ENCODE measurements around the gene LRRC47. TPM values are rescaled to one million over a fixed set of nuclear protein-coding genes. Genes with fewer than 3 reads are reported as not detected.

LRRC47 gene
- total and polyA plus RNA-seq, 7 donors = 44.3 to 126 (median 93.9) TPM

- Histone ChIP-seq H3K4me1 (peaks cover 5% of the 10 kb centered on the region), H3K27me3 (ENCODE audit: insufficient read depth in 3 of 3, low read length in 2 of 3) (no peaks in the 10 kb centered on the region), H3K9me3 (no peaks in the 10 kb centered on the region), H3K4me3 (no peak overlapping the region), H3K36me3 (ENCODE audit: insufficient read depth in 1 of 2, low read depth in 1 of 2) (peaks cover 2 to 62% of the 10 kb centered on the region in 2 donors), H3K27ac (no peak overlapping the region)
- ATAC-seq (no peak), DNase-seq (no peak)
- intact Hi-C loops (cut with DNase I) = no loop called here
- TF ChIP-seq CTCF (IDR thresholded peaks at IDR 0.05) = no peak
- WGBS, 3 donors = 91 to 92% (median 91%) methylated on average over 45 of the region's 45 CpGs
Measured at GRCh38 chr1:3786468-3787348, 9.6 kb downstream of the LRRC47 start.

GRCh38 chr1:3785456-3786157 is 10.7 kb downstream of the LRRC47 start:
- 83% methylated on average over 13 to 14 of the region's 14 CpGs for WGBS, 3 donors
- Histone ChIP-seq H3K9me3 (no peaks in the 10 kb centered on the region), H3K4me1 (peaks cover 5% of the 10 kb centered on the region), H3K4me3 (no peak overlapping the region), H3K36me3 (ENCODE audit: insufficient read depth in 1 of 2, low read depth in 1 of 2) (peaks cover 2 to 73% of the 10 kb centered on the region in 2 donors), H3K27ac (no peak overlapping the region), H3K27me3 (ENCODE audit: insufficient read depth in 3 of 3, low read length in 2 of 3) (no peaks in the 10 kb centered on the region)
- no peak for DNase-seq
- TF ChIP-seq CTCF (IDR thresholded peaks at IDR 0.05) = peak; percentile 15
- no peak for ATAC-seq
- intact Hi-C loops (cut with DNase I) = no loop called here

GRCh38 chr1:3785045-3785444 is 11.3 kb downstream of the LRRC47 start:
- no peak overlapping the region for H3K27ac ChIP-seq
- no peaks in the 10 kb centered on the region for H3K9me3 ChIP-seq
- no peak overlapping the region for H3K4me3 ChIP-seq
- ATAC-seq (peak in 1 of 4 donors; percentile 27), DNase-seq (peak in 1 of 2 donors; percentile 37)
- WGBS, 3 donors = 59 to 65% (median 65%) methylated on average over 13 of the region's 13 CpGs
- peaks cover 2 to 79% of the 10 kb centered on the region in 2 donors for H3K36me3 ChIP-seq (ENCODE audit: insufficient read depth in 1 of 2, low read depth in 1 of 2)
- no peaks in the 10 kb centered on the region for H3K27me3 ChIP-seq (ENCODE audit: insufficient read depth in 3 of 3, low read length in 2 of 3)
- H3K4me1 ChIP-seq = no peaks in the 10 kb centered on the region
- intact Hi-C loops (cut with DNase I) = no loop called here
- TF ChIP-seq CTCF (IDR thresholded peaks at IDR 0.05) = no peak

- WGBS, 3 donors = 87 to 92% (median 89%) methylated on average over 30 of the region's 30 CpGs
- ATAC-seq = no peak
- H3K4me1 ChIP-seq = no peaks in the 10 kb centered on the region
- H3K27ac ChIP-seq = no peak overlapping the region
- H3K4me3 ChIP-seq = no peak overlapping the region
- H3K27me3 ChIP-seq (ENCODE audit: insufficient read depth in 3 of 3, low read length in 2 of 3) = no peaks in the 10 kb centered on the region
- no peak for DNase-seq
- TF ChIP-seq CTCF (IDR thresholded peaks at IDR 0.05) = no peak
- intact Hi-C loops (cut with DNase I) = no loop called here
- no peaks in the 10 kb centered on the region for H3K9me3 ChIP-seq
- peaks cover 2 to 91% of the 10 kb centered on the region in 2 donors for H3K36me3 ChIP-seq (ENCODE audit: insufficient read depth in 1 of 2, low read depth in 1 of 2)
Measured at GRCh38 chr1:3783651-3784474, 12.4 kb downstream of the LRRC47 start.

Data from psoas muscle (tissue), 8 donors.